GM19438 (cell line): ENCODE data around the gene TMEM174.
"Not testable (repeated sequence)": the region's sequence is repeated elsewhere in the genome, so short reads cannot be mapped to it uniquely, and the experiment has no call there.

Source experiments
- ATAC-seq: cut with Tn5 transposase; IDR thresholded peaks from one replicate; pipeline ENCODE4 v1.9.1; 2021; ENCODE audit warnings: low read depth; ENCODE audit not compliant: unreplicated experiment

Gene TMEM174

DNA sequence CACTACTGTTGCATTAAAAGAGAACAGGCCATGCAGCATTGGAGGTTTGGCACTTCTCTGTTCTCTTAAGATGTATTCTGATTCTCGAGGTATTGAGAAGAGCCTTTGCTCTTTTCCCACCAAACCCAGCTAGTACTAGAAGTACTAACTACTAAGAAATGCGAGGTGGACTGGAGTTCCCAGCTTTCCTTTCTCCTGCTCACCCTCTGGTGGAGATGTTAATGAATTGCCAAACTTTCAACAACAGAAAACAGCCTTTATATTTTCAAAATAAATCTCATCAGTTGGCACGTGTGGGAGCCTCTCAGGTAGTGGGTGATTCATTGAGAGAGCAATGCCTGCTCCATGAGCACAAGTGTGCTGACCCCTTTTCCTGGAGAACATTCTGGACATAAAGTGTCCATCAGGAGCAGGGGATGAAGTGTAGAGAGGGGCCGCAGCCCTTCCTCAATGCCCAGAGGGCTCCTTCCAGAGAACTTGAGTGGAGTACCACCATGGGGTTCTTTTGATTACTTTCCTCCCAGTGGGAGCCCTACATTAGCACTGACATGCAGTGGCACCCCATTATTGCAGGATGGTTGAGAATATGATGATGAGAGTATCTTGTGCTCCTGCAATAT lies 45.7 kb downstream of the TMEM174 start:
- no peak for ATAC-seq

DNA sequence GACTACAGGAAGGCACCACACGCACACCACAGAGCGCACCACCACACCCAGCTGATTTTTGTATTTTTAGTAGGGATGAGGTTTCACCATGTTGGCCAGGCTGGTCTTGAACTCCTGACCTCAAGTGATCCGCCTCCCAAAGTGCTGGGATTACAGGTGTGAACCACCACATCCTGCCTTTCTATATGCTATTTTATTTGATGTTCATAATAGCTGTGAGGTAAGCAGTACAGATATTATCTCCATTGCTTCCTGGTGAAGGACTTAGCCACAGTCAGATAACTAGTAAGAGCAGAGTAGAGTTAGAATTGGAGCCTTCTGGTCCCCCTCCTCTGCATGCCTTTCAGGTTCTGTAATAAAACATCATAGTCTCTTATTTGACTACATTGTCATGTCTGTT lies 46.3 kb downstream of the TMEM174 start:
- not testable (repeated sequence) for ATAC-seq

DNA sequence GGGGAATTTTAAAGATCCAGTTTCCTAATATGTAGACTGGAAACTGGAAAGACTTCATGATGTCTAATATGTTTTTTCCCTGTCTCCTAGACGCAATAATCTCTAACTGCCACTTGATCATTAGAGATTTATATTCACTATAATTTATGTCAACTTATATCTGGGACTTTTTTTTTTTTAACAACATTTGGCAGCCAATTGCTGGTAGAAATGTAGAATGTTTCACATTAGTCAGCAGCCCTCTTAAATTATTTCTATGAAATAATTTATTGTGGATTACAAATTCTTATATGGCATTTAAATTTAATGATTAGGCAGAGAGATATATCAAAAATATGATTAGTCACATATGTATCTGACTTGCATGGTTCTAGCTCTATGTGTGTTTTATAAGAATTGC lies 48.2 kb downstream of the TMEM174 start:
- no peak for ATAC-seq

DNA sequence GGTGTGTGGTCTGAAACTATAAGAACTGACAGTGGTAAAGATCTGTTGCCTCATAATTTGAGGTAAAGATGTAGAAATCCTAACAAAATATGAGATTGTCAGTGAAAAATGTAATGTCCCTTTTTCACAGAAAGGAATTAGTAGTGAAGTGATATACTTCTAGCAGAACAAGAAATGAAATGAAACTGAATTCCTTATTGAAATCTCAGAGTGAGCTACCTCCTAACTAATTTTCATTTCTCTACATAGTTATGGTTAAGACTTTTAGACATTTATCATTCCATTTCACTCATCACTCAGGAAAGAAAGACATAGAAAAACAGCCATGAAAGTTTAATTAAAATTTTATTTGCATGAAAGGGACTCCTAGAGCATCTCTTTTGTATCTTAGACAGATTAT lies 48.7 kb downstream of the TMEM174 start:
- no peak for ATAC-seq

DNA sequence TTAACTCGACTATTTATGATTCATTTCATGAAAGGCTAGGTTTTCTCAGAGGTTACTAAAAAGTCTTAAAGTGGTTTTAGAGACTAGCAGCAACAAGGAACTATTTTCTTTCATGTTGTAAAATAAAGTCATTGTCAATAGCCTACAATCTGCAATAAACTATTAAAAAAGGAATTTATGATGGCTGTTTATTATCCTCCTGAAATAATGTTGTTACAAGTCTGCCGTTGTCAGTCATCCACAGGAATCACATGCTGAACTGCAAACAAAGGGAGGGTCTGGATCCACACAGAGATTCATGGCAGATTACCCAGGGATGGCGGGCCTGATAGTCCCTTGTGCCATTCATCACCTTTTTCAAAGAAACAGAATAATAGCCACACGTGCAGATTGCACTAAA lies 49.2 kb downstream of the TMEM174 start:
- no peak for ATAC-seq
